Fibroblast of lung (primary cell): ENCODE data around the gene SAE1.

Experiments
- EZH2 ChIP-seq: IDR thresholded peaks from 2 replicates; pipeline ENCODE4 v1.5.1; 2012; ENCODE audit warnings: low read length, control low read depth, mild to moderate bottlenecking; ENCODE audit errors: missing control alignments
- TF ChIP-seq, protein P1 (sequence below), 2 donors: IDR thresholded peaks in 1 of 2; conservative IDR thresholded peaks in 1 of 2; 1 replicate in 1 of 2; 2 replicates in 1 of 2; pipeline ENCODE4 v1.5.1; 2011 to 2012; ENCODE audit warnings: low read length in 2 of 2, control low read depth in 1 of 2, inconsistent platforms in 1 of 2, low read depth in 1 of 2, mild to moderate bottlenecking in 1 of 2

- TF ChIP-seq, protein P1, sequence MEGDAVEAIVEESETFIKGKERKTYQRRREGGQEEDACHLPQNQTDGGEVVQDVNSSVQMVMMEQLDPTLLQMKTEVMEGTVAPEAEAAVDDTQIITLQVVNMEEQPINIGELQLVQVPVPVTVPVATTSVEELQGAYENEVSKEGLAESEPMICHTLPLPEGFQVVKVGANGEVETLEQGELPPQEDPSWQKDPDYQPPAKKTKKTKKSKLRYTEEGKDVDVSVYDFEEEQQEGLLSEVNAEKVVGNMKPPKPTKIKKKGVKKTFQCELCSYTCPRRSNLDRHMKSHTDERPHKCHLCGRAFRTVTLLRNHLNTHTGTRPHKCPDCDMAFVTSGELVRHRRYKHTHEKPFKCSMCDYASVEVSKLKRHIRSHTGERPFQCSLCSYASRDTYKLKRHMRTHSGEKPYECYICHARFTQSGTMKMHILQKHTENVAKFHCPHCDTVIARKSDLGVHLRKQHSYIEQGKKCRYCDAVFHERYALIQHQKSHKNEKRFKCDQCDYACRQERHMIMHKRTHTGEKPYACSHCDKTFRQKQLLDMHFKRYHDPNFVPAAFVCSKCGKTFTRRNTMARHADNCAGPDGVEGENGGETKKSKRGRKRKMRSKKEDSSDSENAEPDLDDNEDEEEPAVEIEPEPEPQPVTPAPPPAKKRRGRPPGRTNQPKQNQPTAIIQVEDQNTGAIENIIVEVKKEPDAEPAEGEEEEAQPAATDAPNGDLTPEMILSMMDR (conservative IDR thresholded peaks at IDR 0.05 in 1 of 2, IDR thresholded peaks at IDR 0.05 in 1 of 2; ENCODE audit: low read depth in 1 of 2, low read length in 2 of 2) = no peak
- no peak for TF ChIP-seq EZH2
Observed at GRCh38 chr19:47152632-47153031, 22.0 kb downstream of the SAE1 start.
